ENCODE results near the gene EEA1.

DNA sequence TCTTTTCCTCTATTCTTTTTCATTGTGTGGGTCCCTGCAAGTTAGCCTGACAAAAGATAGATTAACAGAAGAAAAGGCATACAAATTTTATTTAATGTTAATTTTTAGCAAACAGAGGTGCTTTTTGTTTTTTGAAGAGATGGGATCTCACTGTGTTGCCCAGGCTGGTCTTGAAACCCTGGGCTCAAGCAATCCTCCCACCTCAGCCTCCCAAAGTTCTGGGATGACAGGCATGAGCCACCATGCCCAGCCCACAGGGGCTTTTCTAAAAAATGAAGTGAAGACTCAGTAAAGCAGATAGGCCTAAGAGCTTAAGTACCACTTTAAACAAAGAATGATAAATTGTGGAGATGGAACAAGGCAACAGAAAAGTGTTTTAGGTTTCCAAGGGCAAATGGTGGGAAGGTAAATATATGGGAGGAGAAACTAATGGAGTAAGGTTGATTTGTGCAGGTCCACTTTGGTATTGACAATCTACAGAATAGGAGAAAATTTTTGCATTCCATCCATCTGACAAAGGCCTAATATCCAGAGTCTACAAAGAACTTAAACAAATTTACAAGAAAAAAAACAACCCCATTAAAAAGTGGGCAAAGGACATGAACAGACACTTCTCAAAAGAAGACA lies 18.6 kb upstream of the EEA1 start:
- TF ChIP-seq, protein P1, sequence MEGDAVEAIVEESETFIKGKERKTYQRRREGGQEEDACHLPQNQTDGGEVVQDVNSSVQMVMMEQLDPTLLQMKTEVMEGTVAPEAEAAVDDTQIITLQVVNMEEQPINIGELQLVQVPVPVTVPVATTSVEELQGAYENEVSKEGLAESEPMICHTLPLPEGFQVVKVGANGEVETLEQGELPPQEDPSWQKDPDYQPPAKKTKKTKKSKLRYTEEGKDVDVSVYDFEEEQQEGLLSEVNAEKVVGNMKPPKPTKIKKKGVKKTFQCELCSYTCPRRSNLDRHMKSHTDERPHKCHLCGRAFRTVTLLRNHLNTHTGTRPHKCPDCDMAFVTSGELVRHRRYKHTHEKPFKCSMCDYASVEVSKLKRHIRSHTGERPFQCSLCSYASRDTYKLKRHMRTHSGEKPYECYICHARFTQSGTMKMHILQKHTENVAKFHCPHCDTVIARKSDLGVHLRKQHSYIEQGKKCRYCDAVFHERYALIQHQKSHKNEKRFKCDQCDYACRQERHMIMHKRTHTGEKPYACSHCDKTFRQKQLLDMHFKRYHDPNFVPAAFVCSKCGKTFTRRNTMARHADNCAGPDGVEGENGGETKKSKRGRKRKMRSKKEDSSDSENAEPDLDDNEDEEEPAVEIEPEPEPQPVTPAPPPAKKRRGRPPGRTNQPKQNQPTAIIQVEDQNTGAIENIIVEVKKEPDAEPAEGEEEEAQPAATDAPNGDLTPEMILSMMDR (IDR thresholded peaks at IDR 0.05) = no peak
- TF ChIP-seq POLR2A (IDR thresholded peaks at IDR 0.05) = no peak
